ENCODE data around the gene SPINT2.
"Not testable (repeated sequence)": the region's sequence is repeated elsewhere in the genome, so short reads cannot be mapped to it uniquely, and the experiment has no call there.

Gene SPINT2

DNA sequence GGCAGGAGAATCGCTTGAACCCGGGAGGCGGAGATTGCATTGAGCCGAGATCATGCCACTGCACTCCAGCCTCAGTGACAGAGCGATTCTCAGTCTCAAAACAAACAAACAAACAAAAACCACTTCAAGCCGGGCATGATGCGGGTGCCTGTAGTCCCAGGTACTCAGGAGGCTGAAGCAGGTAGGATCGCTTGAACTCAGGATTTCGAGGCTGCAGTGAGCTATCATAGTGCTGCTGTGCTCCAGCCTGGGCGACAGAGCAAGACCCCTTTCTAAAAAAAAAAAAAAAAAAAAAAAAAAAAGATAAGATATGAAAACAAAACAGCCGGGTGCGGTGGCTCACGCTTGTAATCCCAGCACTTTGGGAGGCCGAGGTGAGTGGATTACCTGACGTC is 21.1 kb upstream of the SPINT2 start:
- DNase-seq = no peak

DNA sequence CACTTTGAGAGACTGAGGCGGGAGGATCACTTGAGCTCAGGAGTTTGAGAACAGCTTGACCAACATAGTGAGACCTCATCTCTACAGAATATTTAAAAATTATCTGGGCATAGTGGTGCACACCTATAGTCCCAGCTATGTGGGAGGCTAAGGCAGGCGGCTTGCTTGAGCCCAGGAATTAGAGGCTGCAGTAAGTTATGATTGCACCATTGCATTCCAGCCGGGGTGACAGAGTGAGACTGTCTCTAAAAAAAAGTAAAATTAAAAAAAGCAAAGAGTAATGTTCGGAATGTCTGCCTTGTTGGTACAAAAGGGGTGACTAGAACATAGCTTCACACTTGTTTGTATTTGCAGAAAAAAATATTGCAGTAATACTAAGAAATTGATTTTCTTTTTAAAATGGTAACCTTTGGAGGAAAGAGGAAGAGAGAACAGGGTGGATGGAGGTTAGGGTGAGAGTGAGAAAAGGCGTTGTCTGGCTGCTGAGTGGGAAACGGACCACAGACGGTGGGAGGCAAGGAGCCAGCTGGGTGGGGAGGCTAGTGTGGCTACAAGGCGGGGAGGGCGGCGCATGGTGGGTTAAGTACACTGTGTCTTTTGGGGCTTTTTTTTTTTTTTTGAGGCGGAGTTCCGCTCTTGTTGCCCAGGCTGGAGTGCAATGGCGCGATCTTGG is 18.4 kb upstream of the SPINT2 start:
- DNase-seq = no peak

DNA sequence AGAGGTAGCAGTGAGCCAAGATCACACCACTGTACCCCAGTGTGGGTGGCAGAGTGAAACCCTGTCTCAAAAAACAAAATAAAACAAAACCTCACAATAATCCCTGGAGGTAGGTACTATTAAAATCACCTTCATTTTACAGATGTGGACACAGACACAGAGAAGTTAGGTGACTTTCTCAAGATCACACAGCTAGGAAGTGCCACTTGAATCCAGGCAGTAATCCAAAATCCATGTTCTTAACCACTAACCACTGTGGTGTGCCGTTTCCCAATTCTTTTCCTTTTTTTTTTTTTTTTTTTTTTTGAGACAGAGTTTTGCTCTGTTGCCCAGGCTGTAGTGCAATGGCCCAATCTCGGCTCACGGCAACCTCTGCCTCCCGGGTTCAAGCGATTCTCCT is 17.2 kb upstream of the SPINT2 start:
- DNase-seq = no peak

DNA sequence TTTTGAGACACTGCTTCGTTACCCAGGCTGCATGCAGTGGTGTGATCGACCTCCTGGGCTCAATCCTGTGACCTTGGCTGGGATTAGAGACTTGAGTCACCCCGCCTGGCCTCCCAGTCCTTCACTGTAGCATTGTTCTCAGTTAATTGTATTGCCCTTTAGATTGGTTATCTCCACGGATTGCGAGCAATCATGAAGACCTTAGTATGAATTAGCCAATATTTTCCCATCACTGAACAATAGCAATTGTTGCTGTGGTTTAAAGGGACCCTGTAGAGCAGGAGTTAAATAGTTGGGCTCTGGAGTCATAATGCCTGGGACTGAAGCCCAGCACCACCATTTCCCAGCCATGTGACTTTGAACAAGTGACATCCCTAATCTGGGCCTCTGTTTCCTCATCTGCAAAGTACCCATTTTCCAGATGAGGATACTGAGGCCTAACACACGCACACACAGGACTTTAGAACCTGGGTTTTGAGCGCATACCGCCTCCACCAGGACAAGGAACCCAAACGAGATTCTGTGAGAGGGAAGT is 16.6 kb upstream of the SPINT2 start:
- no peak for DNase-seq

DNA sequence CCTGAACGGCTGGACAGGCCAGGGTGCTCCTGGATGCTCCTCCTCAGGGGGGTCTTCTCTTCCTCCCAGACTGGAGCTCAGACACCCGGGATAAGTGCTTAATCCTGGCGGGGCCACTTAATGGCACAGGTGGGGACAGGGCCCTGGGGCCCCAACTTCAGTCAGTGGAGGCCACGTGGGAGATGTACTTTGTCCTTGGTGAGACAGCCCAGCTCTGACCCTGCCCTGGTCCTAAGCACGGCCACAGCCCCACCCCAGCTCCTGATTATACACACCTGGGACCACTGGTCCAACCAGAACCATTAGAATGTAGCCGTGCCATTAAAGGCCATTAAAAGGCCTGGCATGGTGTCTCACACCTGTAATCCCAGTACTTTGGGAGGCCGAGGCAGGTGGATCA is 16.0 kb upstream of the SPINT2 start:
- DNase-seq = no peak

DNA sequence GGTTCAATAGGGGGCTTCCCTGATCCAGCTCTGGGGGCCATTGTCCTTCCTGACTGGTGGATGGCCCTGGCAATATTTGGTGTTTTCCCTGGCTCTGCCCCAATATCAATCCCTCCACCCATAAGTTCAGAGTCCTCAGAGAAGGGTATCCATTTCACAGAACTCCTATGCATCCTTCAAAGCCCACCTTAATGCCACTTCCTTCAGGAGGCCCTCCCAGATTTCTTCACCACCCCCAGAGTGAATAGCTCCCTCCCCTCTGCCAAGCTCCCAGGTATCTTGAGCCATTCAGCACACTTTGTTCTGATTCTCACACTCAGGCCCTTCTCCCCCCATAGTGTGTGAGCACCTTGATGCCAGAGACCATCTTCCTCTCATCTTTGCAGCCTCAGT is 13.9 kb upstream of the SPINT2 start:
- no peak for DNase-seq

DNA sequence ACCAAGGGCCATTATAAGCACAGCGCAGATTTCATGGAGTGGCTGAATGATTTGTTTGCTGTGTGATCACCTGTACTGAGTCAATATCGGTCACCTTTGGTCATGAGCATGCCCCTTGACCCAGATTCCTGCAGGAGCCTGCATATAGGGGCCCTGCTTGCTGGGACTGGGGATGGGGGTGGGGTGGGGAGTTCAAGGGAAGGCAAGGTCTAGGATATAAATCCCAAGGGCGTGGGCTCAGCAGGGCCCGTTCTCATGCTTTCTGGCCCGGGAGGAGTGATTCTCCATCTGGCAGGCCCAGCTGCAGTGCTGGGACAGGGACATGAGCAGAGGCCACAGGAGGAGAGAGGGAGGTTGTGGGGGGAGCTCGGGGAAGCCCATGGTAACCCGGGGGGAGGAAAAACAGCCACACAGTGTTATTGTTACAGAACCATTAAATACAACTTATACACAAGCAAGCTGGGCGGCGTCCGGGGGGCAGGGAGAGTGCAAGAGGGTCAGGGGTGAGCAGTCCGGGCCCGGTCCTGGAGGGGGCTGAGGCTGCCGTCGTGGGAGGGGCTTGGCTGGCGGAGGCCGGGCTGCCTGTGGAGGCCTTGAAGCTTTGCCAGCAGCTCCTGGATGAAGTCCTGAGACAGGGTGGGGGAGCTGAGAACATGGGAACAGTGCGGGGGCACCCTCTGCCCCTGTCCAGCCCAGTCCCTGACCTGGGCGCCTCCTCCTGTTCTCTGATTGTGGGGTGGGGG is 13.4 kb upstream of the SPINT2 start:
- DNase-seq = no peak

DNA sequence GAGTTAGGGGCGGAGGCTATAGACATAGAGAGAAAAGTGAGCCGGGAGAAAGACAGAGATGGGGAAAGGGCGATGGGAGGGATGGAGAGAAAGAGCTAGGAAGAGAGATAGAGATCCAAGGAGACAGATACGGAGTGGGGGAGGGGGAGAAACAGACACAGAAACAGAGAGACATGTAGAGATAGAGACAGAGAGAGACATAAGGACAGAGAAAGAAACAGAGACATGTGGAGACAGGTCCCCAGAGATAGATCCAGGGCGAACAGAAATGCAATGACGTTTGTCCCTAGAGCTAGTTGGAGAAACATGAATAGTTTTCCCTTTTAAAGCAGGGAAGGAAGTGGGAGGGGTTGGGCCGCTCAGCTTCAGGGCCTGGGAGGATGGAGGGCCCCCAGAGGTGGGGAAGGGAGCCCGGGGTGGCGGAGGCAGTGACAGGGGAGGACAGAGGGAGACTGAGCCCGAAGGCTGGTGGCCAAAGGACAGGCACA is 12.8 kb upstream of the SPINT2 start:
- no peak for DNase-seq

DNA sequence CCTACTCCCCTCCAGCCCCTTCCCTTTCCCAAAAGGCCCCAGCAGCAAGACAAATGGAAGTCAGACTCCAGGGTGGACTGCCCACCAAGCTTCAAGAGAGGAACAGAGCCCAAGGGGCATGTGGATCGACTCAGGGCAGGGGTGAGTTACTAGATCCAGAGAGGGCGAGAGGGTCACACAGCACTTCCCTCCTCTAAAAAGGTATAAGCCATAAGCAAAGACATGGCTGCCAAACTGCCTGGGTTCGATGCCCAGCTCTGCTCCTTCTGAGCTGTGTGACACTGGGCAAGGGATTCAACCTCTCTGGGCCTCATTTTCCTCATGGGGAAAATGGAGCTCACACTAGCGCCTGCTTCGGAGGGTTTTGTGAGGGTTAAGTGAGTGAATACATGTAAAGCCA is 12.0 kb upstream of the SPINT2 start:
- no peak for DNase-seq

DNA sequence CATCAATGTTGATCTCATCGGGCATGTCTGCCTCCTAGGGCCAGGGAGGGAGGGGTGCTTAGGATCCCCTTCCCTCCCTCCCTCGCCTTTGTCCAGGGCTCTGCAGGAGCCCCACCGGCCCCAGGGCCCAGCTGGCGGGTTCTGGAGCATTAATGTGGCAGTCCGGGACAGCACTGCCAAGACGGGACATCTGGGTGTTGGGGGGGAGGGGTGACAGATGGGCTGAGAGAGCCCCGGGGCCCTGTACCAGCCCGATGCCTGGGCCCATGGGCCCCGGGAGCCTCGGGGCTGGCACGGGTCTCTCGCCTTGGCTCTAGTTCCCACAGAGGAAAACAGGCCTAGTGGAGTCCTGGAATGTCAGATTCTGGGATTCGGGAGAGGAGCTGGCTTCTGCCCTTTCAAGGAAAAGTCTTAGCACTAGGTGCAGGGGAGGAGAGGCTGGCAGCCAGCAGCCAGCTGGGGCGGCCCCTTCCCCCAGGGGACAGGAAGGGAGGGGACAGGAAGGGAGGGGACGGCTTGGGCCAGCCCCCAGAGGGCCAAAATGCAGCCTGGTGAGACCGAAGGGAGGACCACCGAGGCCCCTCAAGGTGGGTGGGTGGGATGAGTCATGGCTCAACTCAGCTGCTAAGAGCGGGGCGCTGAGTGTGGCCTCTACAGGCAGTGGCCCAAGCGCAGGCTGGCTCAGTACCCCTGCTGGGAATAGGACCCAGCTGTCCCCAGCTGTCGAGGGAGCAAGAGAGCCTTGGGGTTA is 11.3 kb upstream of the SPINT2 start:
- no peak for DNase-seq

DNA sequence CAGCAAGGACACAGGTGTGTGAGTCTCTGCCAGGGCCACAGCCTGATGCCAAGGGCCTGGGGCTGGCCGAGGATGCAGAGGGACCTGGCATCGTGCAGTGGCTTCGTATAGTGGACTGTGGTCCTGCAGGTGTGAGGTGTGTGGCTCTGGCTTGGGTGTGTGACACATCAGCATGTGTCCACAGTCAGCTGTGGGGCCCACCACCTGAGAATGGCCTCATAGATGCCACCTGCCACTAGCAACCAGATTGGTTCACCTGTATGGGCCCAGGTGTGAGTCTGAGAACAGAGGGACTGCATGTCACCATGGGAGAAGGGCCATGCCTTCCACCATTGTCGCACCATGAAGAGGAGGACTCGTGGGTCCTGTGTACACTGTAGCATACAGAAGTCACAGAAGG is 10.6 kb upstream of the SPINT2 start:
- no peak for DNase-seq

DNA sequence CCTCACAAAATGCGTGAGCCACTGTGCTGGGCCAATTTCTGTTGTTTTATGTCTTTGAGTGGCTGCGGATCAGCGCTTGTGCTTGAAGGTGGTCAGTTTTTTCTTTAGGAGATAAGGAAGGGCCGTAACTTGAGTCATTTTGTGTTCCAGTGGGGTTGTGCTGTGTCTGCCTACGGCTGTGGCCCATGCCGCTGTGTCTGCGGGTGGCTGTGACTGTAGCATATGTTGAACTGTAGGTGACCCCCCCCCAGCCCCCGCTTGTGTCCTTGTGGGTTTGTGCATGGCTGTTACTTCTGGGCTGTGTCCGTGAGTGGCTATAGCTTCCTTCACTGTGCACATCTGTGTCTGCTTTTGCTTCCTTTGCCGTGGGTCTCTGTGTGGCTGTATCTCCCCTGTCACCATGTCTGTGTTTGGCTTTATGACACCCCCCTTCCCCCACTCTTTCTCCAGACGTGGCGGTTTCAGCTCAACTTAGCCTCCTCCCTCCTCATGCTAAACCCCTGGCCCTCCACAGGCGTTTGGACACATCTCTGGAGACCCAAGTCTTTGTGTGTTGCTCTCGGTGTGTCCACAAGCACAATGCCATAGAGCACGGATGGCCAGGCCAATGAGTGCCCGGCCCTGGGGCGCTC is 8.9 kb upstream of the SPINT2 start:
- DNase-seq = no peak

DNA sequence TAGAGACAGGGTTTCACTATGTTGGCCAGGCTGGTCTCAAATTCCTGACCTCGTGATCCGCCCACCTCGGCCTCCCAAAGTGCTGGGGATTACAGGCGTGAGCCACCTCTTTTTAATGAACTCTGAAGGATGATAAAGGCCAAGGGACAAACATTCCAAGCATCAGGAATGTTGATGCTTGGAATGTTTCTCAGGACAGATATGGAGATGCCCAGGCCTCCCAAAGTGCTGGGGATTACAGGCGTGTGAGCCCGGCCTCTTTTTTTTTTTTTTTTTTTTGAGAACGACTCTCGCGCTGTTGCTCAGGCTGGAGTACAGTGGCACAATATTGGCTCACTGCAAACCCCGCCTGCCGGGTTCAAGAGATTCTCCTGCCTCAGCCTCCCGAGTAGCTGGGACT is 2.4 kb upstream of the SPINT2 start:
- not testable (repeated sequence) for DNase-seq

DNA sequence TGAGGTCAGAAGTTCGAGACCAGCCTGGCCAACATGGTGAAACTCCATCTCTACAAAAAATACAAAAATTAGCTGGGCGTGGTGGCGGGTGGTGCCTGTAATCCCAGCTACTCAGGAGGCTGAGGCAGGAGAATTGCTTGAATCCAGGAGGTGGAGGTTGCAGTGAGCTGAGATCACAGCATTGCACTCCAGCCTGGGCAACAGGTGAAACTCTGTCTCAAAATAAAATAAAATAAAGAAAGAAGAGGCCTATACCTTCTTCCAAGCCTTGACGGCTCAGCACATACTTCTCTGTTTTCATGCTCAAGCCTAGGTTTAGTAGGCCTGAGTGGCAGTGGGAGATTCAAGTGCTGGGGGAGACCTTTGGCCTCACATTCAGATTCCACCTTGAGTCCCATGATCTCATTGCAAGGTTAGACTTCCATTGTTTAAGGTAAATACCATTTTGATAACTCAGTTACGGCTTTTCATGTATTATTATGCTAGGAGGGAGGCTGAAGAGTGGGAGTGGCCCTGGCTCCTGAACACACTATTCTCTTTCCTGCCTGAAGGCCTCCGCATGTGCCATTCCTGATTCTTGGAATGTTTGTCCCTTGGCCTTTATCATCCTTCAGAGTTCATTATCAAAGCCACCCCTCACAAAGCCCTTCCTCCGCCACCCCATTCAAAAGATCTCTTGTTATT is 1.6 kb upstream of the SPINT2 start:
- no peak for DNase-seq

DNA sequence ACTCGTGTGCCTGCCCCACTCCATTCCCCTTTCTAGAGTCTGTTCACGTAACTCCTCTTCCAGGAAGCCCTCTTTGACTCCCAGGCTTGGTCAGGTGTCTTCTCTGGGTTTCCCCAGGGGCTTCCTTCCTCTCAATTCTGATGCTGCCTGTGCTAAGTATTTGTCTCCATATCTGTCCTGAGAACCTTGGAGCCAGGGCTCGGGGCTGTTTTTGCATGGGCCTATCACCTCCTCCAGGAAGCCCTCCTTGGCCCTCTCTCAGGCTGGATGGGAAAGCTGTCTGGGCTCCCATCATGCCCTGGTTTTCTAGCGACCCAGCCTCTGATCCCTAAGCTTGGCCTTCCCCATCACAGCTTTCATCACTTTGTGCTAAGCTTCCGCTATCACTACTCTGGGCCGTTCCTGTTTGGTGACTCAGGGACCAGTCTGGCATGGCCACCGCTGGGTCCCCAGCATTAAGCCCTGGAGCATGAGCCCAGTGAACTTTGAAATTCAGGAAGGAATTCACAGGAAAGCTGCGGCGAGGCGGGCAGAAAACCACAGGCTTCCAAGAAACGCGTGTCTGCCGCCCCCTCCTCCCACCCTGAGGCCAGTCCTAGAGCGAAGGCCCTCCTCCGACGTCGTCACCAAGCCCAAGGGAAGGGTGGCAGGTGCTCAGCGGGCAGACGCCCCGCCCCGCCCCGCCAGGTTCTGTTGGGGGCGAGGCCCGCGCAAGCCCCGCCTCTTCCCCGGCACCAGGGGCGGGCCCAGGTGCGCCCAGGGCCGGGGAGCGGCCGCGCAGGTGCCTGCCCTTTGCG is 486 bp upstream of the SPINT2 start:
- peak; percentile 93 for DNase-seq

DNA sequence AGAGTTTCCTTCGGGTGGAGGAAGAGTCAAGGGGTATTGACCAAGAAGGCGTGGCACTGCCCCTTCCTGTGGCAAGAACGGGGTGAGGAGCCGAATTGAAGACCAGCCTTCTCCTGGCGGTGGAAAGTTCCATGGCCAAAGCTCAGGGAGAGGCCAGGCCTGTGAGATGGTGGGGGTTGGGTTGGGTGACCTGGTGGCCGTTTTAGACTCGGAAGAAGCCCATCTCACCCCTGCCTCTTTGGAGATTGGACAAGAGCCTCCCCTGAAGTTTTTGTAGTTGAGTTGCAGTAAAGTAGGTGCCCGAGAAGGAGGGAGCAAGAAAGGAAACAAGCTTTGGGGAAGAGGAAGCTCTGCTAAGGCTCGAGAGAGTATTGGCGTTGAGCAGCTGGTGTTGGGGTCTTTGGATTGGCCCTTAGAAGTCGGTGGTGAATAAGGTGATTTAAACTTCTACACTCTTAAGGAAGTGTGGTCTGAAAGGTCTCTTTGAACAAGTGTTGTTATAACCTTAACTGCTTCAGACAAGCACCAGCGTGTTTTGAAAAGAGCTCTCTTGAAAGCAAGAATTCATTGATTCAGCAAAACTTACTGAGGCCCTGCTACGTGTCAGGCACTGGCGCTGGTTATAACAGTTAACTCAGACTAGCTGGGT is 964 bp downstream of the SPINT2 start:
- peak; percentile 46 for DNase-seq

DNA sequence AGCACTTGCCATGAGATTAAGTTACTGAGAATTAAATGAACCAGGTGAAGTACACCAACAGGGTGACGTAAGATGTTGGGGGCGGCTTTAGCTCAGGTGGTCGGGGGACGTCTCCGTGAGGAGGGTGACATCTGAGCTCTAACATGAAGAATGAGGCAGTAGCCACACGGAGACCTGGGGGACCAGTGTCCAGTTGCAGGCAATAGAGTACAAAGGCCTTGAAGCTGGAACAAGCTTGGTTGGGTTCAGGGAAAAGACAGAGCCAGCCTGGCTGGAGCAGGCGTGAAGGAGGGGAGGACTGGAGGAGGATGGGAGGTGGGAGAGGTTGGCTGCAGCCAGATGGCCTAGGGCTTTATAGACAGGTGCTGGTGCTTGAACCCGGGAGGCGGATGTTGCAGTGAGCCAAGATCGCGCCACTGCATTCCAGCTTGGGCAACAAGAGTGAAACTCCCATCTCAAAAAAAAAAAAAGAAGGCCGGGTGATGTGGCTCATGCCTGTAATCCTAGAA is 1.6 kb downstream of the SPINT2 start:
- no peak for DNase-seq

DNA sequence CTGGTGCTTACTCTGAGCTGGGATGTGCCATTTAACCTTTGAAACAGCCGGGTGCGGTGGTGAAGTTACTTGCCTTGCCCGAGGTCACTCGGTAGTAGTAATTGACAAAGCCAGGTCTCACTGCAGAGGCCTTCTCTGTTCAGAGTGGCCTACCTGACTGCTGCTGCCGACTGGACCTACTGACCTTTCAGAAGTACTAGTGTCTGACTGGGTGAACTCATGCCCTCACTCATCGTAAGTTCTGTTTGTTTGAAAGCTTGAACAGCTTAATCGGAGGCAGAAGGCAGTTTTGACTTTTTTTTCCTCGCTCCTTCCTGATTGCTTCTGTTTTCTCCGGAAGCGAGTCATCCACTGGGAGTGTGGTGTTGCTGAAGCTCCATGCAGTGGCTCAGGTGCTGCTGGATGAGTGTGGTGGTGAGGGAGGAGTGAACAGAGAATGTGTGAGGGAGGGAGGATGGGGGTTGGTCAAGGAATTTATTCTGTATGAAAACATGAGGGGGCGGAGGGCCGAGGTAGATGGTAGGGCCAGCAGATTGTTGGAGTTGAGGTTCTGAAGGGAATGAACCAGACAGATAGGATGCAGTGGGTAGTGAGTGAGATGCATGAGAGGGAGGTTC is 2.7 kb downstream of the SPINT2 start:
- DNase-seq = no peak

DNA sequence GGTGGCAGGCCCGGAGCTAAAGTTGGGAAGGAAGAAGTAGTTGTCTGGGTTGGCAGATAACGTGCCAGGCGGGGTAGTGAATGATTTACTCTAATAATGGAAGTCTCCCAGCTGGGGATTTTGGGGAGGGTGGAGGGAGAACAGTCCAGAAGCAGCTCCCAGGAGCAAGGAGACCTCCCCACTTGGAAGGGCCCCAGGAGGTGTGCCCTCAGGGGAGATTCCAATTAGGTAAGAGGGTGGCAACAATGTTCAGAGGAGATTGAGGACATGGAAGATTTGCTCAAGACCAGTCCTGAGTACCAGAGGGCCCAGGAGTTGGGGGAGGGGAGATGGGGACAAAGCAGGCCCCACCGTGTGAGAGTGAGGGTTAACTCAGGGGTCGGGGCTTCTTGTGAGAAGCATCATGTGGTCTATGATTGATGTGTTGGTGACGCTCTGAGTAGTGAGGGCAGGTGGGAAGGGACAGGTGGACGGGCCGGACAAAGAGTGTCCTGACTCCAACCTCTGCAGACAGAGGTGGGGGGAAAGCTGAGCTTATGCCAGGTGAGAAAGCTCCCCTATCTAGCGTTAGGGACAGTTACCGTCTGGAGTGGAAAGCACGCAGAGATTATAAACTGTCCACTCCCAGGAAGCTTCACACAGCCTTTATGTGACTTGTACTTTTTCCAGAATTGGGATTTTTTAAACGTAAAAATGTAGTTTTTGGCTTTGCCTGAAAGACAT is 3.5 kb downstream of the SPINT2 start:
- no peak for DNase-seq

DNA sequence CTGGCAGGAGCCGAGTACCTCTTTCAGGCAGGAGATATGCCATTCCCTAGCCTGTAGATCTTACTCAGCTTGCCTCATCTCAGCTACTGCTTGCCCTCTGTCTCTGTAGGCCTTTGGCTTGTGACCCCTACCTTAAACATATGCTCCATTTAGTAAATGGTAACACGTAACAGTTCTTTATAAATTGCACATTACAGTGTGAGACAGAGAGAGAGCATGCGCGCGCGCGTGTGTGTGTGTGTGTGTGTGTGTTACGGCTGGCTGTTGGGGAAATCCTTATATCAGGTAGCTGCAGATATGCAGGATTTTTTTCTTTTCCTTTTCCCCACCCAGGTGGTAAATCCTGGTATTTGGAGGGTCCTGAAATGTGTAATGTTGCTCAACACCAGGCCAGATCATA is 4.2 kb downstream of the SPINT2 start:
- no peak for DNase-seq

All from RPMI8226 (cell line).